Measurements from ENCODE around the gene SLC6A17.

DNA sequence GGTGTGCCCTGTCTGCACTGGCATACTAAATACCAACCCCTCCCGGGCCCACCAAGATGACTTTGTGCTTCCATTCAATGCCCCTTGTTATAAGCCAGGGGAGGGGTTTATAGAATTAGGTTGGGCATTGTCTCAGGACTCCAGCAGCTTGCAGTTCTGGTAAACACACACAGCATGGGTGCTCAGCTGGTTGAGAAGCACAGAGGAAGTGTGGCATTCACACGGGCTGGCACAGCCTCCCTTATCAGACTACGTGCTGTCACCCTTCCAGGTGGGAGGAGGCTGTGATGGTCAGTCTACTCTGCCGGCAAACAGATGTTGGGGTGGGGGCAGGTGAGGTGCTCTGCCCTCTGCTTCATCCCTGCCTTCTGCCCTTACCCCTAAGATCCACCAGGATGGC lies 15.0 kb upstream of the SLC6A17 start:
- TF ChIP-seq, protein P1, sequence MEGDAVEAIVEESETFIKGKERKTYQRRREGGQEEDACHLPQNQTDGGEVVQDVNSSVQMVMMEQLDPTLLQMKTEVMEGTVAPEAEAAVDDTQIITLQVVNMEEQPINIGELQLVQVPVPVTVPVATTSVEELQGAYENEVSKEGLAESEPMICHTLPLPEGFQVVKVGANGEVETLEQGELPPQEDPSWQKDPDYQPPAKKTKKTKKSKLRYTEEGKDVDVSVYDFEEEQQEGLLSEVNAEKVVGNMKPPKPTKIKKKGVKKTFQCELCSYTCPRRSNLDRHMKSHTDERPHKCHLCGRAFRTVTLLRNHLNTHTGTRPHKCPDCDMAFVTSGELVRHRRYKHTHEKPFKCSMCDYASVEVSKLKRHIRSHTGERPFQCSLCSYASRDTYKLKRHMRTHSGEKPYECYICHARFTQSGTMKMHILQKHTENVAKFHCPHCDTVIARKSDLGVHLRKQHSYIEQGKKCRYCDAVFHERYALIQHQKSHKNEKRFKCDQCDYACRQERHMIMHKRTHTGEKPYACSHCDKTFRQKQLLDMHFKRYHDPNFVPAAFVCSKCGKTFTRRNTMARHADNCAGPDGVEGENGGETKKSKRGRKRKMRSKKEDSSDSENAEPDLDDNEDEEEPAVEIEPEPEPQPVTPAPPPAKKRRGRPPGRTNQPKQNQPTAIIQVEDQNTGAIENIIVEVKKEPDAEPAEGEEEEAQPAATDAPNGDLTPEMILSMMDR (IDR thresholded peaks at IDR 0.05) = no peak
- TF ChIP-seq EZH2 (IDR thresholded peaks at IDR 0.05; ENCODE audit: borderline replicate concordance, insufficient read depth, low read depth, low read length, poor library complexity, severe bottlenecking) = no peak
